IPS-15b (cell line): Measurements from ENCODE around the gene APBA1.

Source experiments
- H3K27me3 ChIP-seq: one replicate; pipeline ENCODE4 v1.6.1; 2013; ENCODE audit warnings: low read length; ENCODE audit not compliant: control insufficient read depth, insufficient read depth
- H3K36me3 ChIP-seq: one replicate; pipeline ENCODE4 v1.6.1; 2013; ENCODE audit warnings: low read length; ENCODE audit not compliant: control insufficient read depth, insufficient read depth
- H3K4me1 ChIP-seq: one replicate; pipeline ENCODE4 v1.6.1; 2013; ENCODE audit warnings: mild to moderate bottlenecking, low read length; ENCODE audit not compliant: control insufficient read depth, insufficient read depth
- H3K4me3 ChIP-seq: one replicate; pipeline ENCODE4 v1.5.1; 2013; ENCODE audit warnings: low read depth, low read length
- H3K9ac ChIP-seq: one replicate; pipeline ENCODE4 v1.6.1; 2013; ENCODE audit warnings: low read depth, mild to moderate bottlenecking, low read length
- H3K9me3 ChIP-seq: one replicate; pipeline ENCODE4 v1.6.1; 2013; ENCODE audit warnings: mild to moderate bottlenecking, low read length; ENCODE audit not compliant: control insufficient read depth, insufficient read depth

The APBA1 gene

DNA sequence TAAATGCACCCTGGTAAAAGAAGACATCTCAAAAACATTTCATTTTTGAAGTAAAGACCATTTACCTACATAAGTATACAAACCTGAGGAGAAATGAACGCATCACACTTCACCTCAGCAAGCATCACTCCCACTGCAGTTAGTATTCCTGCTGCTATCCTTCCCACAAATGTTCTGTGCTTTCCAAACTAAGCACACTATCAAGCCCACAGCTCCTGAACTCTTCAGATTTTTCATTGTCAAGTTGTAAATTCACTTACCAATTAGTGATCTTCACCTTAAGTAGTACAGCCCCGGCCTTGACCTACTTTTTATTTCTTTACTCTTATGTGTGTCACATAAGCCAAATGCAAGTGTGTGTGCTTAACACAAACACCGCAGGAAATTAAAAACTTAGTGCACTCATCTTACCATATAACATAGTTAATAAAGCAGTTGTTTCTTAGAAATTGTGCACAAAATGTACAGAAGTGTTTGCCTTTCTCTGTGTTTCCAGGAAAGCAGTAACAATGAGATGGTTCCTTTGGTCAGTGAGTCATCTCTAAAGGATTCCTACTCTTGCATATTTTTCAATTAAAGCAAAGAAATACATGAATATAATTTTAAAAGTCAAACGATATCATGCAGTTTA is 169.4 kb downstream of the APBA1 start:
- H3K9ac ChIP-seq: no peak overlapping the region
- H3K27me3 ChIP-seq: no peaks in the 10 kb centered on the region
- no peak overlapping the region for H3K4me3 ChIP-seq
- no peaks in the 10 kb centered on the region for H3K36me3 ChIP-seq
- no peaks in the 10 kb centered on the region for H3K9me3 ChIP-seq
- H3K4me1 ChIP-seq: peaks cover 9% of the 10 kb centered on the region

DNA sequence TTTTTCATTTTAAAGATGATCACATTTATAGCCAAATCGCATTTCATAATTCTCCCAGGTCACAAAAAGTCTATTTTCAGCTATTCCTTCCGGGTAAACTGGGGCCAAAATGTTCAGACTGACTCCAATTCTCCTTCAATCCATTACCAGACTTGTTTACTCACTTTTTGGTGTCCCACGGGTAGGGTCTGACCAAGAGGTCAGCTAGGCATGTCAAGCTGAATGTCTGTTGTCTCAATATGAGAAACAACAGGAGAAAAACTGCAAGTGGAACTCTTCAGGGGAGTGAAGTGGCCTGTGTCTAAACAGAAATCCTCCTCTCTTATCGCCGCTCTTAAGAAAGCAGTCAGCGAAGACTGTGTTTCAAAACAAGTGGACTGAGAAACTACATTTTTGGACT is 171.3 kb downstream of the APBA1 start:
- no peaks in the 10 kb centered on the region for H3K9me3 ChIP-seq
- no peak overlapping the region for H3K9ac ChIP-seq
- peaks cover 1% of the 10 kb centered on the region for H3K27me3 ChIP-seq
- H3K4me1 ChIP-seq: peaks cover 9% of the 10 kb centered on the region
- H3K4me3 ChIP-seq: no peak overlapping the region
- H3K36me3 ChIP-seq: no peaks in the 10 kb centered on the region

DNA sequence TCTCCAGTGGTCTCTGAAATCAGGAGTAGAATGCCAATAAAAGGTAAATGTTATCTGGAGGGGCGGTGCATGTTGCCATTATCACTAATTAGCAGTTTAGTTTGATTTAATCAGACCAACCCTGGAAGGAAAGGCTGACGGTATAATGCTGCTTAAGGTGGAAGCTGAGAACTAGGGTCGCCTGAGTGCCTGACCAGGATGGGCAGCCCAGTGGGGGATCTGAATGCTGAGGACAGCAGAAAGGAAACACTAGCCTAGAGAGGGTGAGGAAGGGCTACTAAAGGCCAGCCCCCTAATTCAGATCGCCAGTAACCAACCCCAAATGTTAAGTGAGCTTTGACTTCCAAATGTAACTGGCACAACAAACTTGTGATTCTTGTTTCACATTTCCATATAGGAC is 172.2 kb downstream of the APBA1 start:
- Histone ChIP-seq H3K4me1 (peaks cover 12% of the 10 kb centered on the region), H3K27me3 (peaks cover 2% of the 10 kb centered on the region), H3K9me3 (no peaks in the 10 kb centered on the region), H3K4me3 (no peak overlapping the region), H3K9ac (no peak overlapping the region), H3K36me3 (no peaks in the 10 kb centered on the region)

DNA sequence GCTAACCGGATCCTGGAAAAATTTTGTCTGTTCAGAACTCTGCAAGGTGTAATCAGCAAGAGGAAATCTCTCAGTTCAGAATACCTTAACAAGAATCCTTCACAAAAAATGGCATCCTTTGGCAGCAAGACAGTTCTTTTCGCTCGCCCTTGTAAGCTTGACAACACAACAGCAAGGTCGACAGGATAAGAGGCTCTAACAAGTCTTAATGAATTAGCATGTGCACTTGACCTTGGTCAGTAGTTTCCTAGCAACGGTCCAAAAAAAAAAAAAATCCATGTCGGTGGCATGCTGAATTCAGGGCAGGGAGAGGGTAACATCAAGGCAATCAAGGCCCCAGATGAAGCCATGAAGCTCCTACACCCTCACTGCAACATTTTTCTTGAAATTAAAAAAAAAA is 172.8 kb downstream of the APBA1 start:
- Histone ChIP-seq H3K36me3 (no peaks in the 10 kb centered on the region), H3K27me3 (peaks cover 2% of the 10 kb centered on the region), H3K9me3 (no peaks in the 10 kb centered on the region), H3K4me1 (peaks cover 12% of the 10 kb centered on the region), H3K4me3 (no peak overlapping the region), H3K9ac (no peak overlapping the region)

DNA sequence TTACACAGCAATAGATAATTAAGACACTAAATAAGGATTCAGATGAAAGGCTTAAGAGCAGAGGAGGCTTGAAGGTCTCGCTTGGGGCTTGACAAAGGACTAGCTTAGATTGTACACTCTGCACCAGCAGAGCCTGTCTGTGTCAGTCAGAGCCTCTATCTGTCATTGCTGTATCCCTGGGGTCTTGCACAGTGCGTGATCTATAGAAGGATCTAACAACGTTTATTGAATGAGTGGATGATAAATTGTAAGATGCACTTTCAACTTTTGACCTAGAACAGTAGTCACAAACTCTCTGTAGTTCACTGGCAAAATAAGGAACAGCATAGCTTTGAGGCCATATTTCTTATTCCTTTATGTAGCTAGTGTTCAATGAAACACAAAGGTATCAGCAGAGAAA is 173.7 kb downstream of the APBA1 start:
- peaks cover 12% of the 10 kb centered on the region for H3K4me1 ChIP-seq
- no peaks in the 10 kb centered on the region for H3K36me3 ChIP-seq
- H3K4me3 ChIP-seq: no peak overlapping the region

DNA sequence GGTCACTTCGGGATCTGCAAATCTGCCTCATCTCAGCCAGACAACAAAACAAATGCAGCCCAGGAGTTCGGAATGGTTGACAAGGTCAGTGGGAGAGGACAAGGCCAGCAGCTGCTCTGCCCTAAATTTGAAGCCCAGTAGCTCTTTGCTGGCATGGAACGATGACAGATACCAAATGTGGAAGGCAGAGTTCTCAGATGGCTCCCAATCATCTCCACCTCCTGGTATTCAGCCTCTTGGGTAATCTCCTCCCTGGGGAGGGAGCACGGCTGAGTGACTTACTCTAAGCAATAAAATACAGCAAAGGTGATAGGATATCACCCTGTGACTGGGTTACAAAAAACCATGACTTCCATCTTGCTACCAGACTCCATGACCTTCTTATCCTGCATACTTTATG is 174.4 kb downstream of the APBA1 start:
- H3K9ac ChIP-seq: no peak overlapping the region
- H3K27me3 ChIP-seq: peaks cover 2% of the 10 kb centered on the region
- H3K9me3 ChIP-seq: no peaks in the 10 kb centered on the region
- H3K36me3 ChIP-seq: no peaks in the 10 kb centered on the region
- H3K4me1 ChIP-seq: peaks cover 12% of the 10 kb centered on the region
- H3K4me3 ChIP-seq: no peak overlapping the region

More for the DNA sequence above, 173.7 kb downstream of the APBA1 start:
- Histone ChIP-seq H3K27me3 (peaks cover 2% of the 10 kb centered on the region), H3K9ac (no peak overlapping the region), H3K9me3 (no peaks in the 10 kb centered on the region)

DNA sequence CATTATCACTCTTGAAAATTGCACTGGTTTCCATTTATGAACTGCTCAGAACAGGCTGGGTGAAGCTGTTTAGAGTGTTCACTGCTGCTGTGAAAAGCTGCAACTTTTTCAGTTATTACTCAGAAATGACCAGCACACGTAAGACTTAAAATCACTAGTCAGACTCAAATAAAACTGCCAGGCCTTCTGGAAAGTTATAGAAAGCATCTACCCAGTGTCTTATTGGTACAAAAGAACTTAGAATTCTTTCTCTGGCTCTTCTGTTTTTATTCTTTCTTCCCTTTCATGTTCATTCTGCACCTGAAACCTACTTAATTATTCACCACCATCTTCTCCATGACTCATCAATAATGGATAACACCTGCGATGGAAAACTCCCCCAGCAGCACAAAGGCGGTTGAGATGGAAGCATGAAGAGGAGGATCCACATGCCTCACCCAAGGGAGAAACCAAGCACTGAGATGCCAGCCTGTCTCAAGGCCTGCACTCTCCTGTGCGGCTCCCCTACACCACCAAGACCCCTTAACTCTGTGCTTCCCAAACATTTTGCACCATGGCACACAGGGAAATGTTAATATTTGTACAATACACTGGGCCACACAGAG is 175.2 kb downstream of the APBA1 start:
- Histone ChIP-seq H3K9me3 (no peaks in the 10 kb centered on the region), H3K4me1 (peaks cover 12% of the 10 kb centered on the region), H3K27me3 (peaks cover 2% of the 10 kb centered on the region), H3K36me3 (no peaks in the 10 kb centered on the region), H3K9ac (no peak overlapping the region), H3K4me3 (no peak overlapping the region)

DNA sequence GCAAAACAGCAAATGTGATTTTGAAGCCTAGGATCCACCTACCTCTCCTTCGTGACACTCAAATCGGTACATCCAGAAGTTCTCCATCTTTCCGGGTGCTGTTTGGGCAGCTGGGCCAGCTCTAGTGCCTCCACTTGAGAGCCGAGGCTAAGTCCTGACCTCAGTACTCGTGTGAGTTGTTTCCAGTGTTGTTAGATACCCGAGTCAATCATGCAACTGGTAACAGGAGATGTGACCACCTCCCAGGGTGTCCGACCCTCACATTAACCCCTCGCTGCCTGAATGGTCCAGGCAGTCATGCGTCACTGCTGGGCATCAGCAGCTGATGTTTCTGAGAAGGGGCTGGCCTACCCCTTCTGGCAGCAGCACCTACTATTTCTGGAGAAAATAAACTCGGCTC is 176.9 kb downstream of the APBA1 start:
- peaks cover 2% of the 10 kb centered on the region for H3K27me3 ChIP-seq
- H3K36me3 ChIP-seq: no peaks in the 10 kb centered on the region
- H3K9ac ChIP-seq: no peak overlapping the region
- no peak overlapping the region for H3K4me3 ChIP-seq
- no peaks in the 10 kb centered on the region for H3K9me3 ChIP-seq
- peaks cover 12% of the 10 kb centered on the region for H3K4me1 ChIP-seq

DNA sequence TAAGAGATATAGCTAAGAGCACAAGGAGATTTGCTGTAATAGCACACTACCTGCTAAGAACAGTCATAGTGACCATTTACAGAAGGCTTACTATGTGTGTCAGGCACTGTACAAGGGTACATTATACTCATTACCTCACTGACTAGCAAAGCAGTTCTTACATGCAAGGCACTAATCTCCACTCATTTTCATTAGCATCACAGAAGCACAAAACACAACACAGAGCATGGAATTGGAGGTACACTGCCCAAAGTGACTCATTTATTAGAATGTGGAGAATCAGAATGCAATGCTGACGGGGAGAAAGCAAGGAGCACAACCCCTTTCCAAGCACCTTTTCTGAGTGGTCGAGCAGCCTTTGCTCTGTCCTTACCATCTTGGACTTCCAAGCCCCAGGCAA is 177.4 kb downstream of the APBA1 start:
- Histone ChIP-seq H3K27me3 (peaks cover 2% of the 10 kb centered on the region), H3K4me3 (no peak overlapping the region), H3K4me1 (peaks cover 8% of the 10 kb centered on the region)

DNA sequence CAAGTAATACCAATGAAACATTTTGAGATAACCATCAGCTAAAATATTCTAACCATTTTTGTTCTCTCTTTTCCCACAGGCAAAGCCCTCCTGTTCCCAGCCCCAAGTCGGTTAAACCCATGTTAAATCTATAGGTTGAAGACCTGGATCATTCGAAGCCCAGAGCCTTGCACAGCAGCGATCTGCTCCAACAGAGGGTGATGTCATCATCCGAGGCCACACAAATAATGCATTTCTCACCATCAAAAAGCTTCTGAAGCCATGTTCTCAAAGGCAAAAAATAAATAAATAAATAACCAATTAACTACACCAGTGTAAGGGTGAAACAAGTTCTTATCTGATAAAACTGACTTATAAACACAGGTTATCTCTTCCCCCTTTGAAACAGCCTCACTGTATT is 178.0 kb downstream of the APBA1 start:
- Histone ChIP-seq H3K4me1 (peaks cover 3% of the 10 kb centered on the region), H3K9me3 (no peaks in the 10 kb centered on the region), H3K27me3 (peaks cover 2% of the 10 kb centered on the region), H3K36me3 (no peaks in the 10 kb centered on the region), H3K4me3 (no peak overlapping the region), H3K9ac (no peak overlapping the region)

More for the DNA sequence above, 177.4 kb downstream of the APBA1 start:
- no peak overlapping the region for H3K9ac ChIP-seq
- no peaks in the 10 kb centered on the region for H3K36me3 ChIP-seq
- no peaks in the 10 kb centered on the region for H3K9me3 ChIP-seq

DNA sequence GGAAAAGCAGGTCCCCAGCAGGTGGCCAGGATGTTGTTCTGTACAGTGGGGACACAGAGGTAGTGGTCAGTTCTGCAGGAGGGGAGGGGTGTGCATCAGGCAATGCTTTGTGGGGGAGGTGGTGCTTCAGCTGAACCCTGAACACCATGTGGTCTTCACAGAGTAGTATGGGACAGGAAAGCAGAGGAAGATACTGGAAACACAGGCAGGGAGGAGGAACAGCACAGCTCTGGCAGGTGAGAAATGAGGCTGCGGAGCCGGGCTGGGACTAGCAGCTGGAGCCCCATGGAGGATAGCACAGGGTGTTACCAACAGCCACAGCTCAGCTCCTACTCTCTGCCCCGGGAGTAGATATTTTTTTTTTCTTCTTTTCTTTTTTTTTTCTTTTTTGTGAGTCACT is 185.7 kb downstream of the APBA1 start:
- Histone ChIP-seq H3K4me1 (no peaks in the 10 kb centered on the region), H3K27me3 (no peaks in the 10 kb centered on the region), H3K9ac (no peak overlapping the region), H3K9me3 (no peaks in the 10 kb centered on the region), H3K36me3 (no peaks in the 10 kb centered on the region), H3K4me3 (no peak overlapping the region)

DNA sequence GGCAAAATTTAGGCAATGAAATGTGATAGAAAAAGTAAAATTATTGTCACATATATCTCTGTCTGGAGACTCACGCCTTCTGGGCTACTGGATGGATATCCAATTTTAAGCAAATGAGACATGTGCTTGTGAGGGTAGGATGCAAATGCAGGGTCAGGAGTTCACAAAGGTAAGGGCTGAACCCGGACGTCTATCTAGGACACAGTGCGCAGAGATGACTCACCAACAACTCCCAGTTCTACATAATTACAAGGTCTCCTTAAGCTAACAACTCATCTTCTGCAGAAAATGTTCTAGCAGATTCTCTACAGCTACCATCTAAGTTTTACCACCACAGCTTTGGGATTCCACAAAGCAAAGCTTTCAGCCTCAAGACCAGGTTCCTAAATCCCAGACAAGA is 186.7 kb downstream of the APBA1 start:
- Histone ChIP-seq H3K9ac (no peak overlapping the region), H3K27me3 (no peaks in the 10 kb centered on the region), H3K9me3 (no peaks in the 10 kb centered on the region), H3K4me3 (no peak overlapping the region), H3K36me3 (no peaks in the 10 kb centered on the region), H3K4me1 (no peaks in the 10 kb centered on the region)
